ENCODE results near the gene GREB1L.

The GREB1L gene

DNA sequence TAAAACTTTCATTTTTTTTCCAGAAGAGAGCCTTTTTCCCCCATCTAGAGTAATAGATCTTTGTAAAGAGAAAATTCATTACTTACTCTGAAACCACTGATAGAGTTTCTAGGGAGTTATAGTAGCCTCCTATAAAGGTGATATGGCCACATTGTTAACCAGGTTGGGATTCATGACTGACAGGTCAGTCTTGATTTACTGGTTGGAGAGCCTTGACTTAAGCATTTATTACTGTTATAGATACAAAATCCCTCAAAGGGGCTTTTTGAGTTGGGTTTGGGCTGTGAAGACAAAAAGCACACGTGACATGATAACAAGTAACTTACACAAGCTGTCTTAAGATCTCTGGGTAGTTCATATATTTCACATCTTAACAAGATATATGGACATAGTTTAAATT, 141.0 kb downstream of the GREB1L start:
- in situ Hi-C loops (cut with MboI; ENCODE audit: low sequenced_read_pairs, unreplicated experiment), result no loop called here
- no peak for DNase-seq (ENCODE audit: low spot score)
- TF ChIP-seq, protein P1, sequence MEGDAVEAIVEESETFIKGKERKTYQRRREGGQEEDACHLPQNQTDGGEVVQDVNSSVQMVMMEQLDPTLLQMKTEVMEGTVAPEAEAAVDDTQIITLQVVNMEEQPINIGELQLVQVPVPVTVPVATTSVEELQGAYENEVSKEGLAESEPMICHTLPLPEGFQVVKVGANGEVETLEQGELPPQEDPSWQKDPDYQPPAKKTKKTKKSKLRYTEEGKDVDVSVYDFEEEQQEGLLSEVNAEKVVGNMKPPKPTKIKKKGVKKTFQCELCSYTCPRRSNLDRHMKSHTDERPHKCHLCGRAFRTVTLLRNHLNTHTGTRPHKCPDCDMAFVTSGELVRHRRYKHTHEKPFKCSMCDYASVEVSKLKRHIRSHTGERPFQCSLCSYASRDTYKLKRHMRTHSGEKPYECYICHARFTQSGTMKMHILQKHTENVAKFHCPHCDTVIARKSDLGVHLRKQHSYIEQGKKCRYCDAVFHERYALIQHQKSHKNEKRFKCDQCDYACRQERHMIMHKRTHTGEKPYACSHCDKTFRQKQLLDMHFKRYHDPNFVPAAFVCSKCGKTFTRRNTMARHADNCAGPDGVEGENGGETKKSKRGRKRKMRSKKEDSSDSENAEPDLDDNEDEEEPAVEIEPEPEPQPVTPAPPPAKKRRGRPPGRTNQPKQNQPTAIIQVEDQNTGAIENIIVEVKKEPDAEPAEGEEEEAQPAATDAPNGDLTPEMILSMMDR (IDR thresholded peaks at IDR 0.05; ENCODE audit: borderline replicate concordance, control extremely low read depth, extremely low read depth, insufficient read depth, missing control alignments), result no peak

DNA sequence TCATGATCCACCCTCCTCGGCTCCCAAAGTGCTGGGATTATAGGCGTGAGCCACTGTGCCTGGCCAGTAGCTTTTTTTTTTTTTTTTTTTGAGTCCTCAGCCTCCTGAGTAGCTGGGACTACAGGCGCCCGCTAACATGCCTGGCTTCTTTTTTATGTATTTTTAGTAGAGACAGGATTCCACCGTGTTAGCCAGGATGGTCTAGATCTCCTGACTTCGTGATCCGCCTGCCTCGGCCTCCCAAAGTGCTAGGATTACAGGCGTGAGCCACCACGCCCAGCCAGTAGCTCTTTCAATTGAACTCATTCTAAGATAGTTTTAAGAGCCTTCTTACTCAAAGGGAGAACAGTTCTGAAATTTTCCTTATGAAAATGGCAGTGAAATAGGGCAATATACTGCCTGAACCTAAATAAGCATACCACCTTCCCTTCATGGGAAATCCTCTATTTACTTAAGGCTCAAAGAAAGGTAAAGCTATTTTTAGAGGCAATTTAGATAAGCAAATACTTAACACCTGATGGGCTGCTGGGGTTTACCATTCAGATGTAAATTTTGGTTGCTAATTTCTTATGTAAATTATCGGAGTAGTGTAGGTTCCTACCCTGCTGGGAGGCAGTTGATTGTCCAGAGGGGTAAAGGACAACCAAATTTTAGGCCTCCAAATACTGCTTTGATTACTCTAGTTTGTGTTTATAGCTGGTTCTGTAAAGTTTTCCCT, 144.7 kb downstream of the GREB1L start:
- TF ChIP-seq, protein P1 (IDR thresholded peaks at IDR 0.05; ENCODE audit: borderline replicate concordance, control extremely low read depth, extremely low read depth, insufficient read depth, missing control alignments), result no peak
- no peak for DNase-seq (ENCODE audit: low spot score)
- in situ Hi-C loops (cut with MboI; ENCODE audit: low sequenced_read_pairs, unreplicated experiment), result no loop called here

DNA sequence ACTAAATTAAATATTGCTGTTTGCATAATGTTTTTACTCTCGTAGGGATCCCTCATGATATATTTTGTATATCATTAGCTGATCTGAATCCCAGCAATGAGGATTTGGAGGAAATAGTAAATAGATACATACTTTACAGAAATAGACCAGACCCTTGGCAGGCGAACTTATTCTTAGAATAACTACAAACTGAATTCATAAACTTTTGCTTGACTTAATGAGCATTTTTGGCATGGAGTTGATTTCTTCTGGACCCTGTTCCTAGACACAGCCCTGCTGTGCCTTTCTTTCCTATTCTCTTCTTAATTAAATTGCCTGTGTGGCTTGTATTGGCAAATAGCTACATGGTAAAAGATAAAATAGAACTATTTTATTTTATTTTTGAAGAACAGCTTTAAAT, 145.9 kb downstream of the GREB1L start:
- TF ChIP-seq, protein P1 (IDR thresholded peaks at IDR 0.05; ENCODE audit: borderline replicate concordance, control extremely low read depth, extremely low read depth, insufficient read depth, missing control alignments), result no peak
- no peak for DNase-seq (ENCODE audit: low spot score)
- in situ Hi-C loops (cut with MboI; ENCODE audit: low sequenced_read_pairs, unreplicated experiment), result no loop called here

DNA sequence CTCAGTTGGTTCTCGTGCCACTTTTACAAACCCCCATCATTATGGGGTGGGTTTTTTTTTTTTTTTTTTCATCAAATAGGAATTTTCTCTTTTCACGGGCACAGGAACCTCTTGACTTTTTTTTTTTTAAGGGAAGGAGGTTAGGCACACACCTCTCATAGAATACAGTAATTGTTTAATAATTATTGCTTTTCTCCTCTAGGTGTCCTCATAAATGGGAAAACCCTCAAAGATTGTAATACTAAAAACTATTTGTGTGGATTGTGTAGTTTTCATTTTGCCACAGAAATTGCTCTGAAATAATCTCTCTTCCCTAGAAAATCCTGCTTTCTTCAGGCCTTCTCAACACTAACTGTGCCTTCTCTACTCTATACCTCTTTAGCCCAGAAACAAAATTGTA, 147.3 kb downstream of the GREB1L start:
- no peak for DNase-seq (ENCODE audit: low spot score)
- TF ChIP-seq, protein P1 (IDR thresholded peaks at IDR 0.05; ENCODE audit: borderline replicate concordance, control extremely low read depth, extremely low read depth, insufficient read depth, missing control alignments), result no peak
- in situ Hi-C loops (cut with MboI; ENCODE audit: low sequenced_read_pairs, unreplicated experiment), result no loop called here

DNA sequence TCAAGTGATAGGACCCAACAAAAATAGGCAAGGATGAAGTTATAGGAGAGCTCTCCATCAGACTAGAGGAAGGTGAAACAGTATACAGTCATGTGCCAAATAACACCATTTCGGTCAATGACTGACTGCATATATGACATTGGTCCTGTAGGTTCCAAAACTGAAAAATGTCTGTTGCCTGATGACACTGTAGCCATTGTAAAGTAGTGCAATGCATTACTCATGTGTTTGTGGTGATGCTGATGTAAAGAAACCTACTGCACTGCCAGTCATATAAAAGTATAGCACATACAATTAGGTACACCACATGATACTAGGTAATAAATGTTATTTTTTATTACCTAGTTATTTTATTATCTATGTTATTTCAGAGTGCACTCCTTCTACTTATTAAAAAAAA, 147.9 kb downstream of the GREB1L start:
- DNase-seq (ENCODE audit: low spot score), result no peak
- in situ Hi-C loops (cut with MboI; ENCODE audit: low sequenced_read_pairs, unreplicated experiment), result no loop called here
- TF ChIP-seq, protein P1 (IDR thresholded peaks at IDR 0.05; ENCODE audit: borderline replicate concordance, control extremely low read depth, extremely low read depth, insufficient read depth, missing control alignments), result no peak

DNA sequence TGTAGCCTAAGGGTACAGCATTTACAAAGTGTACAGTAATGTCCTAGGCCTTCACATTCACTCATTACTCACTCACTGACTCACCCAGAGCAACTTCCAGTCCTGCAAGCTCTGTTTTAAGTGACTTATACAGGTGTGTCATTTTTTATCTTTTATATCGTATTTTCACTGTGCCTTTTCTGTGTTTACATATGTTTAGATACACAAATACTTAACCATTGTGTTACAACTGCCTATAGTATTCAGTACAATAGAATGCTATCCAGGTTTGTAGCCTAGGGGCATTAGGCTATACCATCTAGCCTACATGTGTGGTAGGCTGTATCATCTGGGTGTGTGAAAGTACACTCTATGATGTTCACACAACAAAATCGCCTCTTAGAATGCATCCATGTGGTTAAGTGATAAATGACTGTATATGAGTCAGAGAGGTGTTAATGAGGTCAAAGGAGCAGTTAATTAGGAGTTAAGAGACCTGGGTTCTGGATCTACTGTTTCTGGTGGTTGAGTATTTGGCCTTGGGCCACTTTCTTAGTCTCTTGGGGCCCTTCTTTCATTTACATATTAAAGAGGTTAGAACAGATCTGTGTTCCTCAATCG, 149.1 kb downstream of the GREB1L start:
- TF ChIP-seq, protein P1 (IDR thresholded peaks at IDR 0.05; ENCODE audit: borderline replicate concordance, control extremely low read depth, extremely low read depth, insufficient read depth, missing control alignments), result no peak
- DNase-seq (ENCODE audit: low spot score), result no peak
- in situ Hi-C loops (cut with MboI; ENCODE audit: low sequenced_read_pairs, unreplicated experiment), result no loop called here

Data from GM13976 (cell line).